GM19395 (cell line): ENCODE data around the gene HBE1.

Source experiments
- ATAC-seq: cut with Tn5 transposase; IDR thresholded peaks from one replicate; pipeline ENCODE4 v1.9.1; 2021; ENCODE audit warnings: mild to moderate bottlenecking, moderate library complexity; ENCODE audit not compliant: unreplicated experiment

Gene HBE1

GRCh38 chr11:5235364-5236095 is 34.2 kb downstream of the HBE1 start:
- ATAC-seq: no peak

GRCh38 chr11:5234381-5234834 is 35.3 kb downstream of the HBE1 start, which contains the start of gene HBD:
TSS of gene HBD (minus strand) at chr11:5234483. CDS start at chr11:5234433, 50 bp downstream.
- ATAC-seq: peak; percentile 90

GRCh38 chr11:5233307-5233706 is 36.4 kb downstream of the HBE1 start:
- no peak for ATAC-seq

GRCh38 chr11:5232821-5233220 is 36.9 kb downstream of the HBE1 start:
- no peak for ATAC-seq

GRCh38 chr11:5232176-5232575 is 37.6 kb downstream of the HBE1 start:
- ATAC-seq: no peak

GRCh38 chr11:5231111-5231510 is 38.6 kb downstream of the HBE1 start:
- ATAC-seq: no peak

- no peak for ATAC-seq
These were observed 39.5 kb downstream of the HBE1 start for GRCh38 chr11:5230266-5230665.

- ATAC-seq: no peak
These were observed 39.9 kb downstream of the HBE1 start for GRCh38 chr11:5229796-5230195.

- no peak for ATAC-seq
These were observed 40.4 kb downstream of the HBE1 start for GRCh38 chr11:5229356-5229755.

- ATAC-seq: no peak
These were observed 41.6 kb downstream of the HBE1 start for GRCh38 chr11:5228124-5228523.

GRCh38 chr11:5227681-5228080 is 42.1 kb downstream of the HBE1 start:
- ATAC-seq: no peak

GRCh38 chr11:5226732-5227310 is 42.9 kb downstream of the HBE1 start, which contains the start of gene HBB:
TSS of gene HBB (minus strand) at chr11:5227071. CDS start at chr11:5227021, 50 bp downstream.
- no peak for ATAC-seq

- ATAC-seq: no peak
These were observed 44.3 kb downstream of the HBE1 start for GRCh38 chr11:5225480-5225871.

- no peak for ATAC-seq
These were observed 44.9 kb downstream of the HBE1 start for GRCh38 chr11:5224538-5225479.

GRCh38 chr11:5223686-5224085 is 46.1 kb downstream of the HBE1 start:
- no peak for ATAC-seq

- no peak for ATAC-seq
These were observed 46.6 kb downstream of the HBE1 start for GRCh38 chr11:5223146-5223545.
